GM19324 (cell line): Measurements from ENCODE around the gene RFK.
A peak's percentile ranks its signal among the peaks of the same experiment; 100 is the strongest.

Experiments used
- ATAC-seq: cut with Tn5 transposase; IDR thresholded peaks from one replicate; pipeline ENCODE4 v1.9.1; 2021; ENCODE audit warnings: mild to moderate bottlenecking, moderate library complexity; ENCODE audit not compliant: unreplicated experiment, low FRiP score

The RFK gene

GRCh38 chr9:76413658-76414057 is 19.4 kb upstream of the RFK start:
- ATAC-seq: no peak

GRCh38 chr9:76412638-76413037 is 18.4 kb upstream of the RFK start:
- ATAC-seq: no peak

GRCh38 chr9:76405868-76406267 is 11.6 kb upstream of the RFK start:
- no peak for ATAC-seq

GRCh38 chr9:76405340-76405739 is 11.1 kb upstream of the RFK start:
- ATAC-seq: no peak

GRCh38 chr9:76404401-76404800 is 10.2 kb upstream of the RFK start:
- ATAC-seq: no peak

GRCh38 chr9:76403352-76403751 is 9.1 kb upstream of the RFK start:
- ATAC-seq: peak; percentile 83

GRCh38 chr9:76401580-76402354 is 7.5 kb upstream of the RFK start:
- no peak for ATAC-seq

- ATAC-seq: no peak
These were observed 7.0 kb upstream of the RFK start for GRCh38 chr9:76401176-76401575.

- ATAC-seq: no peak
These were observed 6.4 kb upstream of the RFK start for GRCh38 chr9:76400534-76401096.

- no peak for ATAC-seq
These were observed 5.6 kb upstream of the RFK start for GRCh38 chr9:76399856-76400255.

- no peak for ATAC-seq
These were observed 2.4 kb upstream of the RFK start for GRCh38 chr9:76396597-76396996.

- no peak for ATAC-seq
These were observed 1.9 kb upstream of the RFK start for GRCh38 chr9:76396144-76396543.

- ATAC-seq: no peak
These were observed 1.2 kb upstream of the RFK start for GRCh38 chr9:76395381-76395780.

- ATAC-seq: peak; percentile 53
These were observed 680 bp upstream of the RFK start for GRCh38 chr9:76394960-76395252.

- ATAC-seq: no peak
These were observed 3.6 kb downstream of the RFK start for GRCh38 chr9:76390656-76391055.

- ATAC-seq: no peak
These were observed 14.7 kb downstream of the RFK start for GRCh38 chr9:76379494-76379893.

GRCh38 chr9:76378367-76379073 is 15.7 kb downstream of the RFK start:
- no peak for ATAC-seq

- no peak for ATAC-seq
These were observed 16.4 kb downstream of the RFK start for GRCh38 chr9:76377791-76378190.

GRCh38 chr9:76374783-76375559 is 19.3 kb downstream of the RFK start:
- ATAC-seq: no peak

- no peak for ATAC-seq
These were observed 20.3 kb downstream of the RFK start for GRCh38 chr9:76373784-76374474.
